ENCODE results near the gene RAB6B.
A peak's percentile ranks its signal among the peaks of the same experiment; 100 is the strongest.

Gene RAB6B

DNA sequence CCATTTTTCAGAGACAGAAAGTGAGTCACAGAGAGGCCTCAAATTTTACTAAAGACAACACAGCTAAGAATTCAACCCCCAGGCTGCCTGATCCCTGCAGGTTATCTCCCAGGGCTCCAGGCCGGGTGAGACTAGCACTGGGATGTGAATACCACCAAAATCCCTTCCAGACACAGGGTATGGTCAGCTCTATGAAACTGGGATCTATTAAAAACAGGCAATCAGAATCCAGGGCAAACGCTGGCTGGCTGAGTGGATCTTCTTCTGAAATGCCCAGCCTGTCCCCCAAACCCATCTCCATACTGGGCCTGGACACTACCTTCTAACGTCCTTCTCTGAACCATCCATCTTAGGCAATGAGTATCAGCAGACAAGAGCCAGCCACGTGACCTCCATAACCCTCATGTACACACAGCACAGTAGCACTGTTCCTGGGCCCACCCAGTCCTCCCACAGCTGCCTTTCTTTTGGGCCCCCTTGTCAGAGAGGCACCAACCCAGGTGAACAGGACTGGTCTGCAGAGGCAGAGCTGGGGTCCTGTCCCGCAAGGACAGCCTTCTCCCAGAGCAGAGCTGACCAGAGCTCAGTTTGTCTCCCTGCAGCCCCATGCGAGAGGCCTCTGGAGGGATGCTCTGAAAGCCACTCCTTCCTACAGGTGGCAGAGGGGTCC lies 1.9 kb downstream of the RAB6B start:
- DNase-seq, result no peak

GRCh38 chr3:133892541-133893231 lies 3.0 kb downstream of the RAB6B start:
- DNase-seq, result no peak

DNA sequence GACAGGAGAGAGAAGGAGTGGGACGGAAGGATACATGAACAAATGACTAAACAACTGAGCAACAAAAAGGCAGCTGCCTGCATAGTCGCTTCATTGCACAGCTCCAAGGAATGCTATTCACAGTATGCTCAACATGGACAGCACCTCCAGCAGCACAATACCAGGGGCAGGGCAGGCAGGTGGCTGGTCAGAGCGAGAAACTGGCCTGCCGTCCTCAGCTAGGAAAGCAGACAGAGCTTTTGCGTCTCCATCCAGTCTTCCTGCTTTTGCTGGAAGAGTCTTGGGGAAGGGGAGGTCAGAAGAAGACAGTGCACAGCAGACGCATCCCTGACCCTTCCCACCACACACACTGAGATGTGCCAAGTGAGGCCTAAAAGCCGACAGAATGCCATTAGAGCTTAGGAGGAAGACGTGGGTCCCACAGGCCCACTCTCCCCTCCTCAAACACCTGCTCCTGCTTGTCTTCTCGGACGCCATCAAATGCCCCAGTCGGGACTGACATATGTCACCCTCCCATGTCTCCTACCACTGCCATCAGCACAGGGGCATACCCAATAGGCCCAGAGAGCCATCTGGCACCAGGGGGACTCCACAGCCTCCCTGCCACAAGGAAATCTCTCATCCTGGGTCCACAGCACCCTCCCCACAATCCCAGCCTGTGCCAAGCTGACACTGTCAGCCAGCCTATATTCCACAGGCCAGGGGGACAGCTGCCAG lies 3.9 kb downstream of the RAB6B start:
- peak; percentile 97 for DNase-seq

GRCh38 chr3:133890972-133891644 lies 4.6 kb downstream of the RAB6B start:
- DNase-seq, result no peak

DNA sequence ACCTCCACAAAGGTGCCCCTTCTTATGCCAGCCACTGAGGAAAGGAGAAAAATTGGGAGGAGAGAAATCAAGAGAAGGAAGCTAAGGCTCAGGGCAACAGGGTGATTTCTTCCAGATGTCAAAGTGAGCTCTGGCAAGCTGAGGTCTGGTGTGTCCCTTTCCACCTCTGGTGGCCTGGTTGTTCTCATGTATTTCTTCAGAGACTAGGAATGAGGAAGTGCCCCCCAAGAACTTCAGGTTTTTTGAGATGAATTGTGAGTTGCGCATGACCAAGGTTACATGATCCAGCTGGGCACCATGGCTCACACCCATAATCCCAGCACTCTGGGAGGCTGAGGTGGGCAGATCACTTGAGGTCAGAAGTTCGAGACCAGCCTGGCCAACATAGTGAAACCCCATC lies 5.6 kb downstream of the RAB6B start:
- no peak for DNase-seq

- DNase-seq, result no peak
These were observed 6.8 kb downstream of the RAB6B start for GRCh38 chr3:133888726-133889340.

- DNase-seq, result no peak
These were observed 7.6 kb downstream of the RAB6B start for GRCh38 chr3:133887803-133888703.

GRCh38 chr3:133887074-133887802 lies 8.4 kb downstream of the RAB6B start:
- no peak for DNase-seq

DNA sequence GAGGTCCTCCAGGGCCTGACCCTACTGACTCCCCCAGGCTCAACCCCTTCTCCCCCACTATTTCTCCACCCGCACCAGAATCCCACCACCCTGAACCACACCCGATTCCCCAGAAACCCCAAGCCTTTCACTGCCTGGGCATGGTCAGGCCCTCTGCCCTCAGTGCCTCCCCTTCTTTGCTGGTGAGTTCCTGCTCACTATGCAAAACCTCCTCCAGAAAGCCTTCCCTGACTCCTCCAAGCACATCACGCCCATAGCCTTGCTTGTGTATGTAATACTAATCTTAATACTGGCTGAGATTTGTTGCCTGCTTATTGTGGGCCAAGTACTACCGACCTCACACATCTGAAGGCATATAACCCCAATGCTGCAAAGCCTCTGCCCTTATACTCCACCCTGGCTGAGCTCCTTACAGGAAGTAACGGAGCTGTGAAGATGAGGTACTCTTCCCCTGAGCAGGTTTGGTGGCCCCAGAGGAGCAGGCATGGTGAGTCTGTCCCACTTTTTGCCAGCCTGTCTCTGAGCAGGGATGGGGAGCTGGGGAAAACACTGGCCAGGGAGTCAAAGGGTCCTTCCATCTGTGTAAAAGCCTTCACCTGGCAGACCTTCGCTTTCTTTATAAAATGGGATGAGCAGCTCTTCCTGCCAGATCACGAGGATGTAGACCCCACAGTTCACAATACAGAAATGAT lies 9.5 kb downstream of the RAB6B start:
- DNase-seq, result no peak

GRCh38 chr3:133884887-133885711 lies 10.6 kb downstream of the RAB6B start:
- DNase-seq, result no peak

- no peak for DNase-seq
These were observed 11.4 kb downstream of the RAB6B start for GRCh38 chr3:133884054-133884886.

GRCh38 chr3:133883641-133884040 lies 12.0 kb downstream of the RAB6B start:
- DNase-seq, result no peak

GRCh38 chr3:133882986-133883586 lies 12.6 kb downstream of the RAB6B start:
- DNase-seq, result no peak

DNA sequence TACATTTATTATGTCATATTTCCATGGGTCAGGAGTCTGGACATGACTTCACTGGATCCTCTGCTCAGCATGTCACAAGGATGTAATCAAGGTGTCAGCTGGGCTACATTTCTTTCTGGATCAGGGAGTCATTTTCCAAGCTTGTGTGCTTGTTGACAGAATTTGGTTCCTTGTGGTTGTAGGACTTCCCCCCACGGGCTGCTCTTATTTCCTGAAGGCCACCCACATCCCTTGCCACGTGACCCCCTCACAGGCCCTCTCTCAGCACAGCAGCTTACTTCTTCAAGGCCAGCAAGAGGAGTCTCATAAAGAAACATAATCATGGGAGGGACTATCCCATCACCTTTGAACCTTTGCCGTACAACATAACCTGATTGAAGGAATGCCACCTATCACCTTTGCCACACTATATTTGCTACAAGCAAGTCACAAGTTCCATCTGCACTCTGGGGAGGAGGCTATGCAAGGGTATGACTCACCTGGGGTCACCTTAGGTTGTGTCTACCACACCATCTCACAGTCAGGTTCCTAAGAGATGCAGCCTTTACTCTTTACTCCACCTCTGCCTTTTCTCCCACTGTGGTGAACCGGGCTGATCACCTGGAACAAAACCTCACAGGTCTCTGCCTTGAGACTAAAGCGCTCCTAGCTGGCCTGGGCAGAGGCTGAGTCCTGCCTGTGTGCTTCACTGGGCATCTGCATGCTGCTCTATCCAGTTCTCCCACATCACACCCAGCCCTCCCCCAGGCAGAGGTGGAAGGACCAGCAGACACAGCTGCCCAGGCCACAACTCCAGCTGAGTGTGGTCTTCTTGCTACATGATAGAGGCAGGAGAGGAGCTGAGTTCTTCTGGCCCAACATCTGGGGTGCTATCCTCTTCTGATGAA lies 13.5 kb downstream of the RAB6B start:
- DNase-seq, result no peak

GRCh38 chr3:133881492-133881891 lies 14.2 kb downstream of the RAB6B start:
- DNase-seq, result no peak

GRCh38 chr3:133880886-133881455 lies 14.7 kb downstream of the RAB6B start:
- no peak for DNase-seq

DNA sequence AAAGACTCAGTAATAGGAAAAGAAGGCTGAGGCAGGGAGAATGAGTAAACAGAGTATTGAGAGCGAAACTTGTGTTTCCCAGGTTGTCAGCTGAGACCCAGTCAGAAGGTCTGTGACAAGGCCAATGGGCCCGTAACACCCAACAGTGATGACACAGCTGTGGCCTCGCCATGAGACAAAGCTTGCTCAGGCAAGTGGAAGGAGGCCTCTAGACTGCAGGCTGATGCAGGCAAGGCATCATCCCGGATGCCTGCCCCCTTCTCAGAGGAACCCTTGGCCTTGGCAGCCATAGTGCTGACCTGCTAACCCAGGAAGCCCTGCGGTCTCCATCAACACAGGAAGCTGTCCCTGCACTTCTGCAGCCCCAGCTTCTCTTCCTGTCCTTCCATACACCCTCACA lies 15.4 kb downstream of the RAB6B start:
- no peak for DNase-seq

Data from NCI-H524 treated with DMSO at 0.1 percent for 48 hours (cell line).